ENCODE results near the gene RASA3. TPM values are rescaled to one million over a fixed set of nuclear protein-coding genes. Genes with fewer than 3 reads are reported as not detected.

The RASA3 gene
- total and polyA plus RNA-seq, 2 of the 4 experiments (the other 2 are of a cell fraction) = 21.0 to 31.4 TPM

GRCh38 chr13:114140131-114140905 lies 7.9 kb upstream of the RASA3 start:
- Histone ChIP-seq H3K9me1 (ENCODE audit: insufficient read depth, low read length) (peaks cover 19% of the 10 kb centered on the region), H2BK5ac (ENCODE audit: low read depth, low read length, poor library complexity, severe bottlenecking) (no peak overlapping the region), H4K5ac (ENCODE audit: low read depth, low read length) (no peak overlapping the region), H2AK5ac (ENCODE audit: low read depth, low read length) (no peak overlapping the region), H2BK120ac (ENCODE audit: low read depth, low read length) (no peak overlapping the region), H3K4me2 (ENCODE audit: low read depth, low read length) (no peak overlapping the region), H3K4me3 (ENCODE audit: insufficient read depth, low read depth, low read length) (no peak overlapping the region), H3K4me1 (ENCODE audit: control insufficient read depth, insufficient read depth, low read length) (peaks cover 8% of the 10 kb centered on the region), H3K27ac (ENCODE audit: insufficient read depth, low read length) (no peak overlapping the region), H3K56ac (ENCODE audit: extremely low read depth, insufficient read depth, low read length) (no peak overlapping the region), H3K14ac (replicated peaks; ENCODE audit: low read depth, low read length) (no peak overlapping the region), H4K8ac (ENCODE audit: low read depth in 2 of 2, low read length in 2 of 2) (no peak overlapping the region), H3K4ac (ENCODE audit: low read depth, low read length) (no peak overlapping the region), H3K9me3 (ENCODE audit: control insufficient read depth, insufficient read depth, low read length) (no peaks in the 10 kb centered on the region), H3K23ac (ENCODE audit: low read depth, low read length) (no peak overlapping the region), H3K9ac (ENCODE audit: low read depth, low read length) (no peak overlapping the region), H4K20me1 (ENCODE audit: insufficient read depth, low read length) (0 out of 2 replicates have a peak, but pooled peaks cover 3% of the 10 kb centered on the region), H3K36me3 (ENCODE audit: control insufficient read depth, insufficient read depth, low read length) (no peaks in the 10 kb centered on the region), H2AFZ (replicated peaks; ENCODE audit: low read length, poor library complexity) (no peak overlapping the region), H2BK20ac (ENCODE audit: low read depth, low read length) (no peak overlapping the region), H2BK15ac (ENCODE audit: low read depth, low read length) (no peak overlapping the region), H3K18ac (ENCODE audit: low read depth, low read length) (no peak overlapping the region), H4K91ac (ENCODE audit: insufficient read depth, low read depth, low read length) (no peak overlapping the region), H3K79me1 (ENCODE audit: low read depth in 1 of 2, low read length in 2 of 2) (0 out of 4 replicates have a peak, but pooled peaks cover 0 to 5% of the 10 kb centered on the region in 2 experiments), H2AK9ac (replicated peaks; ENCODE audit: low read depth, low read length, poor library complexity) (no peak overlapping the region), H3K27me3 (ENCODE audit: control insufficient read depth, insufficient read depth, low read length) (peaks cover 4% of the 10 kb centered on the region; the same call in 1 of the 2 replicates)
- intact Hi-C loops (cut with micrococcal nuclease) = no loop called here
- ChIA-PET POLR2A (ENCODE audit: unreplicated experiment) (no interaction called here), CTCF (no interaction called here)
- 40% methylated on average over 1 of the region's 25 CpGs; no CpG with 5 or more reads in 1 of the 2 experiments for WGBS, 2 experiments (ENCODE audit: extremely low coverage in 2 of 2, insufficient read length in 1 of 2)
- DNase-seq (no peak), ATAC-seq (ENCODE audit: low read depth) (no peak)
- BruUV-seq (replicated peaks) = no TSS peak
- in situ Hi-C loops (cut with MboI; ENCODE audit: low sequenced_read_pairs) = no loop called here
- dilution Hi-C loops (cut with HindIII; ENCODE audit: low sequenced_read_pairs, unreplicated experiment) = no loop called here
- no peak for TF ChIP-seq BHLHE40 (IDR thresholded peaks at IDR 0.05; ENCODE audit: low read depth, low read length)

Data from IMR-90 (cell line).